DOHH2 (cell line): ENCODE measurements around the gene LBH.

ENCODE experiments used
- H3F3A ChIP-seq: fragments of 200-600 bp; sonication (generic), shearing (Covaris generic); 2 replicates; pipeline ENCODE4 v1.6.0; 2016; ENCODE audit warnings: antibody characterized with exemption, mild to moderate bottlenecking; ENCODE audit not compliant: control insufficient read depth, insufficient read depth
- H3K27ac ChIP-seq: fragments of 200-600 bp; sonication (generic); 2 replicates; pipeline ENCODE4 v1.5.1; 2014; ENCODE audit warnings: low read depth, mild to moderate bottlenecking, low read length, moderate library complexity
- H3K27me3 ChIP-seq: fragments of 200-600 bp; sonication (generic); 2 replicates; pipeline ENCODE4 v1.6.1; 2014; ENCODE audit warnings: mild to moderate bottlenecking, low read length, mixed read lengths; ENCODE audit not compliant: control insufficient read depth
- H3K36me3 ChIP-seq: fragments of 200-600 bp; sonication (generic); 2 replicates; pipeline ENCODE4 v1.6.1; 2014; ENCODE audit warnings: mild to moderate bottlenecking, low read length, moderate library complexity, mixed read lengths; ENCODE audit not compliant: control insufficient read depth
- H3K4me1 ChIP-seq: fragments of 200-600 bp; sonication (generic); 2 replicates; pipeline ENCODE4 v1.6.1; 2014; ENCODE audit warnings: mild to moderate bottlenecking, low read length, mixed read lengths; ENCODE audit not compliant: control insufficient read depth
- H3K4me2 ChIP-seq: fragments of 200-600 bp; sonication (generic); 2 replicates; pipeline ENCODE4 v1.6.0; 2014; ENCODE audit warnings: mild to moderate bottlenecking, low read length, moderate library complexity
- H3K4me3 ChIP-seq: fragments of 200-600 bp; sonication (generic); 2 replicates; pipeline ENCODE4 v1.5.1; 2014; ENCODE audit warnings: mild to moderate bottlenecking, low read length, mixed read lengths
- H3K79me2 ChIP-seq: fragments of 200-600 bp; sonication (generic); 2 replicates; pipeline ENCODE4 v1.6.1; 2014; ENCODE audit warnings: mild to moderate bottlenecking, low read length, mixed read lengths; ENCODE audit not compliant: control insufficient read depth
- H3K9me2 ChIP-seq: fragments of 200-600 bp; sonication (generic); replicated peaks from 2 replicates; pipeline ENCODE4 v1.6.1; 2014; ENCODE audit warnings: mild to moderate bottlenecking, low read length, mixed read lengths; ENCODE audit not compliant: control insufficient read depth
- H3K9me3 ChIP-seq: fragments of 200-600 bp; sonication (generic); 2 replicates; pipeline ENCODE4 v1.6.1; 2014; ENCODE audit warnings: antibody characterized with exemption, low read length, mixed read lengths; ENCODE audit not compliant: control insufficient read depth, insufficient read depth
- H4K20me1 ChIP-seq: fragments of 200-600 bp; sonication (generic); 2 replicates; pipeline ENCODE4 v1.6.0; 2014; ENCODE audit warnings: low read depth, mild to moderate bottlenecking, antibody characterized with exemption, low read length, moderate library complexity; ENCODE audit not compliant: control insufficient read depth, insufficient read depth
- EZH2phosphoT487 ChIP-seq: fragments of 200-600 bp; sonication (generic); IDR thresholded peaks from 2 replicates; pipeline ENCODE4 v1.6.1; 2017; ENCODE audit warnings: borderline replicate concordance, mild to moderate bottlenecking, antibody characterized with exemption, low read length, moderate library complexity, mixed read lengths
- TF ChIP-seq, protein P1 (sequence below): fragments of 200-600 bp; sonication (generic); IDR thresholded peaks from one replicate; pipeline ENCODE4 v1.5.1; 2014; ENCODE audit warnings: antibody characterized with exemption, mild to moderate bottlenecking, low read depth, low read length; ENCODE audit not compliant: poor library complexity, severe bottlenecking

The LBH gene

DNA sequence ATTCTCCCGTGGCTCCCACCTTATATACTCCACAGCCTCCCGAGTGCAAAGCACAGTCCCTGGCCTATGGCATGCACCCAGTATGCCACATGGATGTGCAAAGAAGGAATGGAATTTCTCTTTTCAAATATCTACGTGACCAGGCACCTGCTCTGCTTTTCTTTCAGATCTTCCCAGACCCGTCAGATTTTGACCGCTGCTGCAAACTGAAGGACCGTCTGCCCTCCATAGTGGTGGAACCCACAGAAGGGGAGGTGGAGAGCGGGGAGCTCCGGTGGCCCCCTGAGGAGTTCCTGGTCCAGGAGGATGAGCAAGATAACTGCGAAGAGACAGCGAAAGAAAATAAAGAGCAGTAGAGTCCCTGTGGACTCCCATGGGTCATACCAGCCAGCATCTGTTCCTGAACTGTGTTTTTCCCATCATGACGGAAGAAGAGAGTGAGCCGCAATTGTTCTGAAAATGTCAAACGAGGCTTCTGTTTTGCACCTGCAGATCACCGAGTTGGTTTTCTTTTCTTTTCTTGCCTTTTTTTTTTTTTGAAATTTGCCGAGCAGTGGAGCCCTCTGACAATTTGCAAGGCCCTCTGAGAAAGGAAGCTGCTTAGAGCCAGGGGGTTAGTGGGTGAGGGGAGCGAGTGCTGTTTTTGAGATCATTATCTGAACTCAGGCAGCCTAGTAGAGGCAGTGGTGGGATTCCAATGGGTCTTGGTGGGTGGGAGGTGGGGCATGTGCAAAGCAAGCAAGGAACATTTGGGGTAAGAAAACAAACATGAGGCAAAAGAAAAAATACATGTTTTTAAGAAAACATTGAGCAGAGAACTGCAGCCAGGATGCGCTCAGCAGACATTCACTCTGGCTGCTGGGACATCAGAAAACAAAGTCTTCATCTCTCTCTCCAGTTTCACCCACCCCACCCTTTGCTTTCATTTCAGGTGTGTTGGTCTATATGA lies 26.2 kb downstream of the LBH start:
- H3K36me3 ChIP-seq, result no peaks in the 10 kb centered on the region
- TF ChIP-seq, protein P1, sequence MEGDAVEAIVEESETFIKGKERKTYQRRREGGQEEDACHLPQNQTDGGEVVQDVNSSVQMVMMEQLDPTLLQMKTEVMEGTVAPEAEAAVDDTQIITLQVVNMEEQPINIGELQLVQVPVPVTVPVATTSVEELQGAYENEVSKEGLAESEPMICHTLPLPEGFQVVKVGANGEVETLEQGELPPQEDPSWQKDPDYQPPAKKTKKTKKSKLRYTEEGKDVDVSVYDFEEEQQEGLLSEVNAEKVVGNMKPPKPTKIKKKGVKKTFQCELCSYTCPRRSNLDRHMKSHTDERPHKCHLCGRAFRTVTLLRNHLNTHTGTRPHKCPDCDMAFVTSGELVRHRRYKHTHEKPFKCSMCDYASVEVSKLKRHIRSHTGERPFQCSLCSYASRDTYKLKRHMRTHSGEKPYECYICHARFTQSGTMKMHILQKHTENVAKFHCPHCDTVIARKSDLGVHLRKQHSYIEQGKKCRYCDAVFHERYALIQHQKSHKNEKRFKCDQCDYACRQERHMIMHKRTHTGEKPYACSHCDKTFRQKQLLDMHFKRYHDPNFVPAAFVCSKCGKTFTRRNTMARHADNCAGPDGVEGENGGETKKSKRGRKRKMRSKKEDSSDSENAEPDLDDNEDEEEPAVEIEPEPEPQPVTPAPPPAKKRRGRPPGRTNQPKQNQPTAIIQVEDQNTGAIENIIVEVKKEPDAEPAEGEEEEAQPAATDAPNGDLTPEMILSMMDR, result no peak
- TF ChIP-seq EZH2phosphoT487, result no peak
- H3K4me2 ChIP-seq, result no peak overlapping the region
- no peak overlapping the region for H3K27ac ChIP-seq
- H4K20me1 ChIP-seq, result no peaks in the 10 kb centered on the region
- H3K79me2 ChIP-seq, result no peaks in the 10 kb centered on the region
- H3K9me2 ChIP-seq, result no peaks in the 10 kb centered on the region
- no peaks in the 10 kb centered on the region for H3K27me3 ChIP-seq
- 0 out of 2 replicates have a peak, but pooled peaks cover 6% of the 10 kb centered on the region for H3K9me3 ChIP-seq
- H3F3A ChIP-seq, result no peaks in the 10 kb centered on the region
- H3K4me1 ChIP-seq, result no peaks in the 10 kb centered on the region
- H3K4me3 ChIP-seq, result no peak overlapping the region

DNA sequence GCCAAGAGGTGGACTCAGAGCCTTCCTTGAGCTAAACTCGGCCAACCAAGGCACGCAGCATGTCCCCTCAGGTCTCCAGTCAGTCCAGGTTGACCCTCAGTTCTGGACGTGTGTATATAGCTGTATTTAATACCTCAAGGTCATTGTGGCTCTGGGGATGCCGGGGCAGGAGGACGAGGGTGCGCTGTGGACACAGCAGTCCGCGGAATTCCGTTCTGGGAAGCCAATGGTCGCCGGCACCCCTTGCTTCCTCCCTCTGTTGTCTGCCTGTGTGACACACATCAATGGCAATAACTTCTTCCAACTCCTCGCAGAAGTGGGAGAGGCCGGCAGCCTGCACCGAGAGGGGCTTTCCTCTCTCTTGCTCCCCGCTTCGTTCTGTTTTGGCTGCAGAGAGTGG lies 27.7 kb downstream of the LBH start:
- Histone ChIP-seq H3K27me3 (no peaks in the 10 kb centered on the region), H3K9me3 (0 out of 2 replicates have a peak, but pooled peaks cover 6% of the 10 kb centered on the region), H3K27ac (no peak overlapping the region), H3K4me1 (no peaks in the 10 kb centered on the region), H3K36me3 (no peaks in the 10 kb centered on the region), H3K4me3 (no peak overlapping the region), H3K4me2 (no peak overlapping the region), H3F3A (no peaks in the 10 kb centered on the region), H3K9me2 (no peaks in the 10 kb centered on the region), H3K79me2 (no peaks in the 10 kb centered on the region), H4K20me1 (no peaks in the 10 kb centered on the region)
- TF ChIP-seq, protein P1, result no peak
- no peak for TF ChIP-seq EZH2phosphoT487

DNA sequence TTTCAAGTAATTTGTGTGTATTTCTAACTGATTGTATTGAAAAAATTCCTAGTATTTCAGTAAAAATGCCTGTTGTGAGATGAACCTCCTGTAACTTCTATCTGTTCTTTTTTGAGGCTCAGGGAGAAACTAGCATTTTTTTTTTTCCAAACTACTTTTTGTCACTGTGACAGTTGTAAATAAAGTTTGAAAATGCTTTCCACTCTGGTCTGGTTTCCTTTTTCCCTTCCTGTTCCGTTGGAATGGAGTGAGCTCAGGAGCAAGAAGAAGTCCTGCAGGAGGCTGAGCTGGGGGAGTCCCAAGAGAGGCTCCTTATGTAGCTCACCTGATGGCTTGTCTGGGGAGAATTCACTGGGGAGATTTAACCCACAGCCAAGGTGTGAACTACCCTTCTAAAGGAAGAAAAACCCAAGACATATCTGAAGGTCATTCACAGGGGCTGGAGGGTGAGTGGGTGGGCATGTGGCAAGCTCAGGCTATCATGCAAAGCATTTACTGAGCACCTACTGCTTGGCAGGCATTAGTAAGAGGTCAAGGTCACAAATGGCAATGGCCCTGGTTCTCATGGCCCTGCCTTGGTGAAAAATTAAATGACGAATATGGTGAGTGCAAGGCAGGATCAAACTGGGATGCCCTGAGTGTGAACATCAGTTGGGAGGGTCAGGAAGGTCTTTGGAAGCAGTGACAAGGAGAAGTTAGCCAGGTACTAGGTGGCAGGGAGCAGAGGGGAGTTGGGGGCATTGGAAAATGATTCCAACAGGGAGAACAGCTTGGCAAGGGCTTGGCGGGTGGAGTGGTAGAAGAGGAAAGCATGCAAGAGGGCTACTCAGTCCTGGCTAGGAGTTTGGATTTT lies 28.7 kb downstream of the LBH start:
- TF ChIP-seq, protein P1, result no peak
- no peak for TF ChIP-seq EZH2phosphoT487
- Histone ChIP-seq H3K4me2 (no peak overlapping the region), H4K20me1 (no peaks in the 10 kb centered on the region), H3K36me3 (no peaks in the 10 kb centered on the region), H3K27me3 (no peaks in the 10 kb centered on the region), H3K79me2 (no peaks in the 10 kb centered on the region), H3K4me1 (no peaks in the 10 kb centered on the region), H3K9me2 (no peaks in the 10 kb centered on the region), H3K27ac (no peak overlapping the region), H3K9me3 (0 out of 2 replicates have a peak, but pooled peaks cover 6% of the 10 kb centered on the region), H3F3A (no peaks in the 10 kb centered on the region), H3K4me3 (no peak overlapping the region)
